Measurements from ENCODE around the gene DHX34. TPM values are rescaled to one million over a fixed set of nuclear protein-coding genes. Genes with fewer than 3 reads are reported as not detected.
A peak's percentile ranks its signal among the peaks of the same experiment; 100 is the strongest.

DHX34 gene
- polyA plus RNA-seq, 3 donors: 3.4 to 34.4 (median 3.8) TPM

DNA sequence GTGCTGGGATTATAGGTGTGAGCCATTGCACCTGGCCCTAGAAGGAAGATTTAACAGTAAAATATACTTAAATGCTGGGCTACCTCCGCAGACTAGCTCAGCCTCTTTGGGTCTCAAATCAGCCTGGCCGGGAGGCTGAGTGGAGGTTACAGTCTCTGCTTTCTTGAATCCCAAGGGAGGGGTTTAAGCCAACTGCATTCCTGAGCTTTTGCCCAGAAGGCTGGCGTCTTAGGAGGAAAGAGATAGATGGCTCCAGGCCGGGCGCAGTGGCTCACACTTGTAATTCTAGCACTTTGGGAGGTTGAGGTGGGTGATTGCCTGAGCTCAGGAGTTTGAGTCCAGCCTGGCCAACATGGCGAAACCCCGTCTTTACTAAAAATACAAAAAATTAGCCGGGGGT is 40.1 kb upstream of the DHX34 start:
- intact Hi-C loops (cut with micrococcal nuclease): loop anchor here in 1 of 2 donors (2.0 to 5.0 kb wide), 2 partner anchors 16 to 38 kb away; partner anchors contain the start of gene DHX34
- H3K4me1 ChIP-seq (ENCODE audit: control insufficient read depth in 1 of 2, insufficient read depth in 2 of 2, low read length in 2 of 2): peaks cover 67 to 72% of the 10 kb centered on the region in 2 donors
- 100% methylated on average over 3 of the region's 8 CpGs for WGBS (ENCODE audit: insufficient coverage)
- TF ChIP-seq, protein P1, sequence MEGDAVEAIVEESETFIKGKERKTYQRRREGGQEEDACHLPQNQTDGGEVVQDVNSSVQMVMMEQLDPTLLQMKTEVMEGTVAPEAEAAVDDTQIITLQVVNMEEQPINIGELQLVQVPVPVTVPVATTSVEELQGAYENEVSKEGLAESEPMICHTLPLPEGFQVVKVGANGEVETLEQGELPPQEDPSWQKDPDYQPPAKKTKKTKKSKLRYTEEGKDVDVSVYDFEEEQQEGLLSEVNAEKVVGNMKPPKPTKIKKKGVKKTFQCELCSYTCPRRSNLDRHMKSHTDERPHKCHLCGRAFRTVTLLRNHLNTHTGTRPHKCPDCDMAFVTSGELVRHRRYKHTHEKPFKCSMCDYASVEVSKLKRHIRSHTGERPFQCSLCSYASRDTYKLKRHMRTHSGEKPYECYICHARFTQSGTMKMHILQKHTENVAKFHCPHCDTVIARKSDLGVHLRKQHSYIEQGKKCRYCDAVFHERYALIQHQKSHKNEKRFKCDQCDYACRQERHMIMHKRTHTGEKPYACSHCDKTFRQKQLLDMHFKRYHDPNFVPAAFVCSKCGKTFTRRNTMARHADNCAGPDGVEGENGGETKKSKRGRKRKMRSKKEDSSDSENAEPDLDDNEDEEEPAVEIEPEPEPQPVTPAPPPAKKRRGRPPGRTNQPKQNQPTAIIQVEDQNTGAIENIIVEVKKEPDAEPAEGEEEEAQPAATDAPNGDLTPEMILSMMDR (IDR thresholded peaks at IDR 0.05): no peak
- H3K27ac Mint-ChIP-seq: peak overlapping the region; percentile 97 to 99 (median 99)
- peak overlapping the region; percentile 69 to 92 for H3K27ac ChIP-seq (ENCODE audit: low read depth in 1 of 2, low read length in 2 of 2)
- H3K9me3 ChIP-seq (replicated peaks in 1 of 2; ENCODE audit: control insufficient read depth in 1 of 2, insufficient read depth in 1 of 2, low read length in 2 of 2): no peaks in the 10 kb centered on the region
- peaks cover 14 to 18% of the 10 kb centered on the region in 2 donors for H3K36me3 ChIP-seq (replicated peaks in 1 of 2; ENCODE audit: control insufficient read depth in 1 of 2, insufficient read depth in 2 of 2, low read length in 2 of 2)
- H3K4me1 Mint-ChIP-seq: peaks cover 55% of the 10 kb centered on the region
- no peaks in the 10 kb centered on the region for H3K27me3 ChIP-seq (ENCODE audit: control insufficient read depth in 2 of 2, insufficient read depth in 2 of 2, low read length in 2 of 2)
- H3K27me3 Mint-ChIP-seq (ENCODE audit: low read depth in 3 of 3): peaks cover 5 to 18% (median 6%) of the 10 kb centered on the region in 3 donors
- peak overlapping the region in 1 of 3 experiments; percentile 92 for H3K4me3 ChIP-seq (replicated peaks in 1 of 3; ENCODE audit: low read depth in 2 of 3, low read length in 3 of 3)
- H3K9me3 Mint-ChIP-seq: peaks cover 0 to 5% (median 3%) of the 10 kb centered on the region in 7 donors
- H2AFZ ChIP-seq (ENCODE audit: insufficient read depth, low read depth, low read length, poor library complexity, severe bottlenecking): no peak overlapping the region
- H3K4me3 Mint-ChIP-seq: peak overlapping the region; percentile 96 to 99
- no peak for DNase-seq
- peaks cover 40% of the 10 kb centered on the region in 2 donors for H3K36me3 Mint-ChIP-seq
- H4K20me1 ChIP-seq (ENCODE audit: insufficient read depth, low read length): peaks cover 44% of the 10 kb centered on the region
- peak overlapping the region; percentile 90 for H3K4me2 ChIP-seq (replicated peaks; ENCODE audit: extremely low read depth, low read length, poor library complexity, severe bottlenecking)
- peaks cover 47% of the 10 kb centered on the region for H3K79me2 ChIP-seq (ENCODE audit: insufficient read depth, low read length)
- peak overlapping the region; percentile 73 for H3K9ac ChIP-seq (ENCODE audit: insufficient read depth, low read length, poor library complexity, severe bottlenecking)

GRCh38 chr19:47309608-47310007 is 39.5 kb upstream of the DHX34 start, which contains the start of gene C5AR1:
TSS of gene C5AR1 (plus strand) at chr19:47309861. CDS start at chr19:47309896, 35 bp downstream.
- peak within 1 kb of the TSS; percentile 96 to 99 for H3K4me3 Mint-ChIP-seq
- Histone ChIP-seq H3K4me3 (replicated peaks in 1 of 3; ENCODE audit: low read depth in 2 of 3, low read length in 3 of 3) (peak within 1 kb of the TSS; percentile 45 to 92 (median 92)), H3K27me3 (ENCODE audit: control insufficient read depth in 2 of 2, insufficient read depth in 2 of 2, low read length in 2 of 2) (no peaks in the 10 kb centered on the region), H3K4me2 (replicated peaks; ENCODE audit: extremely low read depth, low read length, poor library complexity, severe bottlenecking) (peak within 1 kb of the TSS; percentile 90), H4K20me1 (ENCODE audit: insufficient read depth, low read length) (peaks cover 47% of the 10 kb centered on the region), H2AFZ (ENCODE audit: insufficient read depth, low read depth, low read length, poor library complexity, severe bottlenecking) (no peak within 1 kb of the TSS), H3K36me3 (replicated peaks in 1 of 2; ENCODE audit: control insufficient read depth in 1 of 2, insufficient read depth in 2 of 2, low read length in 2 of 2) (peaks cover 14 to 18% of the 10 kb centered on the region in 2 donors), H3K27ac (ENCODE audit: low read depth in 1 of 2, low read length in 2 of 2) (peak within 1 kb of the TSS; percentile 69 to 92), H3K4me1 (ENCODE audit: control insufficient read depth in 1 of 2, insufficient read depth in 2 of 2, low read length in 2 of 2) (peaks cover 73 to 75% of the 10 kb centered on the region in 2 donors), H3K9me3 (replicated peaks in 1 of 2; ENCODE audit: control insufficient read depth in 1 of 2, insufficient read depth in 1 of 2, low read length in 2 of 2) (no peaks in the 10 kb centered on the region), H3K9ac (ENCODE audit: insufficient read depth, low read length, poor library complexity, severe bottlenecking) (peak within 1 kb of the TSS; percentile 73), H3K79me2 (ENCODE audit: insufficient read depth, low read length) (peaks cover 53% of the 10 kb centered on the region)
- H3K36me3 Mint-ChIP-seq: peaks cover 41 to 42% of the 10 kb centered on the region in 2 donors
- peak; percentile 70 to 81 (median 81) for DNase-seq
- H3K4me1 Mint-ChIP-seq: peaks cover 56% of the 10 kb centered on the region
- peaks cover 3 to 14% (median 6%) of the 10 kb centered on the region in 3 donors for H3K27me3 Mint-ChIP-seq (ENCODE audit: low read depth in 3 of 3)
- TF ChIP-seq, protein P1 (IDR thresholded peaks at IDR 0.05): peak; percentile 28
- peak within 1 kb of the TSS; percentile 97 to 99 (median 99) for H3K27ac Mint-ChIP-seq
- WGBS (ENCODE audit: insufficient coverage): 0% methylated on average over 2 of the region's 12 CpGs
- intact Hi-C loops (cut with micrococcal nuclease): loop anchor here in 1 of 2 donors (2.0 to 5.0 kb wide), 2 partner anchors 15 to 38 kb away; partner anchors contain the start of gene DHX34
- peaks cover 0 to 5% (median 3%) of the 10 kb centered on the region in 7 donors for H3K9me3 Mint-ChIP-seq
